Lower leg skin (tissue), 4 donors: ENCODE measurements around the gene PHF3. TPM values are rescaled to one million over a fixed set of nuclear protein-coding genes. Genes with fewer than 3 reads are reported as not detected.

Experiments used
- DNase-seq, 2 donors: peaks; one replicate each; pipeline ENCODE4 v3.0.0-alpha.2; 2019; ENCODE audit warnings: low spot score in 2 of 2
- H3K4me3 ChIP-seq: fragments of 200-600 bp; sonication (generic); 2 replicates; pipeline ENCODE4 v1.5.1; 2017; ENCODE audit warnings: mild to moderate bottlenecking, low read depth; ENCODE audit not compliant: poor library complexity, severe bottlenecking
- CTCF ChIP-seq, 3 donors: fragments of 450-650 bp; IDR thresholded peaks; one replicate each; pipeline ENCODE4 v1.5.1; 2016; ENCODE audit warnings: antibody characterized with exemption in 3 of 3, mild to moderate bottlenecking in 3 of 3, moderate library complexity in 2 of 3
- POLR2A ChIP-seq, 2 donors: fragments of 450-650 bp; IDR thresholded peaks; one replicate each; pipeline ENCODE4 v1.6.1; 2016 to 2017; ENCODE audit warnings: antibody characterized with exemption in 2 of 2, mild to moderate bottlenecking in 1 of 2, moderate library complexity in 1 of 2
- WGBS, 2 donors: methylation state at CpG; one replicate each; pipeline ENCODE4 v1.1.5; 2018; 5-methylcytosine and 5-hydroxymethylcytosine counted together
- intact Hi-C: fragments of 100-400 bp; cut with DNase I; formaldehyde crosslinking; loops from one replicate; pipeline ENCODE4 v1.15.0; 2023; ENCODE audit warnings: low total_unique reads
- total RNA-seq, 4 donors: library from RNA; depleted of rRNA; stranded (reverse); fragments of >200 nt; gene quantifications; one replicate each; pipeline ENCODE4 v1.1.0, GENCODE V29; 2016

Gene PHF3
- total RNA-seq, 4 donors from 2014 or later = 41.0 to 63.5 (median 55.1) TPM

- intact Hi-C loops = no loop called here
- no peak for DNase-seq
- no peak overlapping the region for H3K4me3 ChIP-seq
- TF ChIP-seq POLR2A (IDR thresholded peaks at IDR 0.05) (no peak), CTCF (IDR thresholded peaks at IDR 0.05) (no peak)
These were observed 78.5 kb downstream of the PHF3 start for GRCh38 chr6:63714091-63714490.

GRCh38 chr6:63716169-63716568 lies 80.6 kb downstream of the PHF3 start:
- no peak for DNase-seq
- no peak for TF ChIP-seq POLR2A (IDR thresholded peaks at IDR 0.05)
- no peak for TF ChIP-seq CTCF (IDR thresholded peaks at IDR 0.05)
- WGBS, 2 donors = 96 to 97% methylated on average over 2 of the region's 2 CpGs
- intact Hi-C loops = no loop called here
- no peak overlapping the region for H3K4me3 ChIP-seq

- no peak for DNase-seq
- 93 to 97% methylated on average over 1 of the region's 1 CpG for WGBS, 2 donors
- no peak overlapping the region for H3K4me3 ChIP-seq
- TF ChIP-seq CTCF (IDR thresholded peaks at IDR 0.05) (no peak), POLR2A (IDR thresholded peaks at IDR 0.05) (no peak)
- intact Hi-C loops = no loop called here
These were observed 85.6 kb downstream of the PHF3 start for GRCh38 chr6:63721181-63721580.

GRCh38 chr6:63724721-63725120 lies 89.1 kb downstream of the PHF3 start:
- DNase-seq = no peak
- TF ChIP-seq CTCF (IDR thresholded peaks at IDR 0.05) = no peak
- TF ChIP-seq POLR2A (IDR thresholded peaks at IDR 0.05) = no peak
- no peak overlapping the region for H3K4me3 ChIP-seq
- intact Hi-C loops = no loop called here

GRCh38 chr6:63730311-63730710 lies 94.7 kb downstream of the PHF3 start:
- intact Hi-C loops = no loop called here
- DNase-seq = no peak
- TF ChIP-seq CTCF (IDR thresholded peaks at IDR 0.05) (no peak), POLR2A (IDR thresholded peaks at IDR 0.05) (no peak)
- no peak overlapping the region for H3K4me3 ChIP-seq

GRCh38 chr6:63731930-63732329 lies 96.3 kb downstream of the PHF3 start:
- no peak for TF ChIP-seq POLR2A (IDR thresholded peaks at IDR 0.05)
- 87 to 88% methylated on average over 3 of the region's 3 CpGs for WGBS, 2 donors
- H3K4me3 ChIP-seq = no peak overlapping the region
- no peak for DNase-seq
- intact Hi-C loops = no loop called here
